A549 treated with Hydrocortisone at 1 μM for 4 hours (cell line): ENCODE data around the gene PLA2G4E. TPM values are rescaled to one million over a fixed set of nuclear protein-coding genes. Genes with fewer than 3 reads are reported as not detected.

Experiments
- total RNA-seq: library from RNA; stranded (reverse); fragments of 200-300 nt; extraction: Qiagen RNA extraction; gene quantifications from 5 replicates; pipeline ENCODE4 v1.2.3, GENCODE V29; 2022

Gene PLA2G4E
- 0.03 TPM in 1 of 5 replicates, not detected in the others for total RNA-seq

GRCh38 chr15:42020713-42021273 lies at the start of gene PLA2G4E:
TSS of gene PLA2G4E (minus strand) at chr15:42021042. CDS start at chr15:42021030, 12 bp downstream.

DNA sequence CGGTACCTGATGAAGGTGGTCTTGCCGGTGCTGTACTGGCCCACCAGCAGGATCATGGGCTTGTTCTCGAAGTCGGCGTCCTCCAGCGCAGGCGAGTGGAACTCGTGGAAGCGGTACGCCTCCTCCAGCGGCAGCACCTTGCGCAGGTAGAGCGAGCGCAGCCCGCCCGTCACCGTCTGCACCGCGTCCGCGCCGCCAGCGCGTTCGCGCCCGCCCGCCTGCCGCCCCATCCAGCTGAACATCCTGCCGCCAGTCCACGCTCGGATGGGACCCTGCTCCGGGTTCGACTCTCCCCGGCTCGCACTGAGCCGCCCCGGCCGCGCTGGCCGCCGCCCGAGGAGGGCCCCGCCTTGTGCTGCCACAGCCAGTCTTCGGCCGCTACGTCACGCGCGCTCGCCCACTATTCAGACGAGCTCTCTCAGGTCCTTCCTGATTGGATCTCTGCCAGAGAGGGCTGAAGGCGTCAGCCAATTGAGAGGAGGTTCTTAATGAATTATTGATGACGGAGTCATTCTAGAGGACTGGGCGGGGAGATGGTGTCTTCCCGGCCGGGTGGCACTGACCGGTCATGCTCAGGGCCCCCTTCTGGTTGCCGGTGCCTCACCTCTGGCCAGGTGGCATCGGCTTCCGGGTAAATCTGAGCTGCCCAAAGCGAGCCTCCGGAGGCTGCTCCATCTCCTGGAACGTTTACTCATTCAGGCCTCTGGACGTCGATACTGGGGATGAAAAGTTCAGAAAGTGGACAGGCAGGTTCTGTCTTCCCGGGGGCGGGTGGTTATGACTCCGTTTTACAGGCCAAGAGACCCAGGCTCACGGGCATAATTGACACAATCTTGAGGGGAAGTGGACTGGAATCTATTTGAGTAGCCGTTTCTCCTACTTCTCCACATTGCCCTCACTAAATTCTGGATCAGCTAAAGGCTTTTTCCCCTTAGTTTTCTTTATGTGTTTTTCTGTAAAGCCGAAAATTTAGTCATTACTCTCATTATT lies 48.3 kb downstream of the PLA2G4E start, which contains the start of gene EHD4:
EHD4 (minus strand) TSS at position 305 of the 990 bp plus-strand sequence; CDS start at position 242, 63 bp downstream.

Other genes starting within 250 kb of the PLA2G4E start
- gene MAPKBP1, start 246.6 kb downstream of the PLA2G4E start, total RNA-seq, result 3.4 to 5.0 TPM (median 4.3 TPM) in 5 replicates
- 3.2 to 4.6 TPM (median 3.4 TPM) in 5 replicates for gene JMJD7, start 192.9 kb downstream of the PLA2G4E start, total RNA-seq
- gene PLA2G4B, start 182.2 kb downstream of the PLA2G4E start, total RNA-seq, result 0.90 to 2.6 TPM (median 1.6 TPM) in 5 replicates
- gene SPTBN5, start 127.0 kb downstream of the PLA2G4E start, total RNA-seq, result 0.08 to 0.23 TPM (median 0.17 TPM) in 5 replicates
- gene EHD4, start 48.5 kb downstream of the PLA2G4E start, total RNA-seq, result 10.0 to 13.0 TPM (median 11.7 TPM) in 5 replicates
- gene PLA2G4D, start 73.5 kb upstream of the PLA2G4E start, total RNA-seq, result not detected in 5 replicates
- gene PLA2G4F, start 135.6 kb upstream of the PLA2G4E start, total RNA-seq, result 0.02 TPM in 1 of 5 replicates, not detected in the others
- 14.1 to 19.0 TPM (median 16.2 TPM) in 5 replicates for gene VPS39, start 187.3 kb upstream of the PLA2G4E start, total RNA-seq